Measurements from ENCODE around the gene CDH4.

CDH4 gene

DNA sequence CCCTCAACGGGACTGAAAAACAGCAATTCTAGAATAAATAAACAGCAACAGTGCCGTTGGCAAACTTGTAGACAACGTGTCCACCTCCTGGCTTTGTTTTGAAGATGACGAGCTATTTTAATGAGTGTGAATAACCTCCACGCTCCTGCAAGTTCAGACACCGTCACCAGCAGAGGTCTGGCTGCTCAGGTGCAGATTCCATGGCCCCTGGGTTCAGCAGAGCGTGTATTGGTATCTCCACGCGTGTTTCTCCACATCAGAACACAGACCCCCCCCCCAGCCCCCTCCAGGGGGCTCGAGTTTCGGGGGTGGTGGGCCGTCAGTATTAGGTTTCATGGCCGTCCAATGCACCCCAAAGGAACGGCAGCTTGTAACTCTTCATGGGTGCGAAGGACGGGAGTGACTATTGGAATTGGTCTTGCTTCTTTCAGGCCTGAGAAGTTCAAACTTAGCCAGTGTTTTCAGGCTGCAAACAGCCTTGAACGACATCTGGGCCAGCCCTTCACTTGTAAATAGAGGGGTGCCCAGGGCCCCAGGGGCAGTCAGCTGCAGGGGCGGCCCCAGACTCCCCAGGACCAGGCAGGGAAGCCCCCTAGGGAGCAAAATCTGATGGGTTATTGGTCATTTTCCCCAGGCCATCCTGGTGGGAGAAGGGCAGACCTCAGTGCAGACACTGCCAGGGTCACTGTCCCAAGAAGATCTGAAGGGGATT is 505.1 kb downstream of the CDH4 start:
- TF ChIP-seq JUND (IDR thresholded peaks at IDR 0.05; ENCODE audit: low read depth): no peak
- in situ Hi-C loops (cut with HindIII; ENCODE audit: low pct_unique_long_range_greater_than_20kb, low sequenced_read_pairs): no loop called here
- DNase-seq (ENCODE audit: low read depth in 1 of 2, low spot score in 1 of 2): no peak

DNA sequence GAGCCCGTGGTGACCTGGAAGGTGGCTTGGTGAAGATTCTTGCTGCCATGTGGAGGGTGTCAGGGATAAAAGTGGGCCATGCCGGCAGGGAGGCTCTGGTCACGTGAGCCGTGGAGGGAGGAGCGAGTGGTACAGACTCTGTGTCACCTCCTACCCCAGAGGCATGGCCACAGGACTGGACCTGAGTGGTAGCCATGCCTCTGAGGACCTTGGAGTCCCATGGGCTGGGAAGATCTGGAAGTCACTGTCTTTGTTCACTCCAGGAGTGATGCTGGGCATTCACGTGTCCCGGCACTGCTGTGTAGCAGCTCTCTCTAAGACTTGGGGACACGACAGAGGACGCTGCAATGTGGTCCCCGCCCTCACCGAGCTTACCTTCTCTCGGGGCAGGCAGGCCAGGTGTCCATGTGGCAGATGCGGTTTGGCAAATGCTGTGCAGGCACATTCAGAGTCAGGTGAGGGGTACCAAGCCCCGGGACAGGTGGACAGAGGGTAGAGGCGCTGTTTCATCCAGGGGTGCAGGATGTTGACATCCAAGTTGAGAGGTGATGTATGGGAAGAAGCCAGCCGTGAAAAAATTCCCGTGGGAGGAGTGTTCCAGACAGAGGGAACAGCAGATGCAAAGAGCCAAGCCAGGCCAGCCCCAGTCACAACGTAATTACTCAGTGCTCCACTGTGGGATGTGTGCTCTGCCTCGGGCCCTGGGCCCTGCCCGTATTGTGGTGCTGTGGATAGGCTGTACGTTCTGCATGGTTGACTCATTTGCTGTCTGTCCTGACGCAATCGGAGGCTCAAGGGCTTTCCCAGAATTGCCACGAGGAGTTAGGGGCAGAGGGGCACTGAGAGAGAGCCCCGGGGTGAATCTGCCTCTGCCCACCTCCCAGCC is 505.9 kb downstream of the CDH4 start:
- DNase-seq (ENCODE audit: low read depth in 1 of 2, low spot score in 1 of 2): no peak
- no peak for TF ChIP-seq JUND (IDR thresholded peaks at IDR 0.05; ENCODE audit: low read depth)
- in situ Hi-C loops (cut with HindIII; ENCODE audit: low pct_unique_long_range_greater_than_20kb, low sequenced_read_pairs): no loop called here

DNA sequence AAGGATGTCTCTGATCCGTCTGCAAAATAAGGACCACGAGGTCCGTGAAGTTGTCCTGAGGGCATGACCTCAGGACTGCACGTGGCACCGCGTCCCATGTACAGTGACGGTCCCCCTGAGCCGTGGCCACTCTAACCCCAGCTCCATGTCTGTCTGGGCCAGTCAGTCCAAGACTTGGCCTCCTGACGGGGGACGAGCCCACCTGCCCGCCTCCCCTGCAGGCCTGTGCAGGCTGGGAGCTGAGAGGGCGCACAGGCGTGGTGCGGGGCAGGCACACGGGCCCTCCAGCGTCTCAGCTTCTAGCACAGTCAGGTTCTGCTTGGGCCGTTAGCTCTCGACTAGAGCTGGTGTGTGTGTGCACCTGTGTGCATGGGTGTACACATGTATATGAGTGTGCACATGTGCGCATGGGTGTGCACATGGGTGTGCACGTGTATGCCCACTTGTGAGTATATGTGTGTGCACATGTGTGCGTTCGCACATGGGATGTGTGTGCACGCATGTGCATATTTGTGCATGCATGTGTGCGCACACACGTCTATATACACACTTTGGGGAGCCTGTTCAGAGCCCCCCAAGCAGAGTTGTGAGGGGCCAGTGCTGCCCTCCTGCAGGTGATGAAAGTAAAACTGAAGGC is 506.6 kb downstream of the CDH4 start:
- DNase-seq (ENCODE audit: low read depth in 1 of 2, low spot score in 1 of 2): no peak
- no peak for TF ChIP-seq JUND (IDR thresholded peaks at IDR 0.05; ENCODE audit: low read depth)
- in situ Hi-C loops (cut with HindIII; ENCODE audit: low pct_unique_long_range_greater_than_20kb, low sequenced_read_pairs): no loop called here

GRCh38 chr20:61759286-61760065 is 507.4 kb downstream of the CDH4 start:
- no peak for DNase-seq (ENCODE audit: low read depth in 1 of 2, low spot score in 1 of 2)
- TF ChIP-seq JUND (IDR thresholded peaks at IDR 0.05; ENCODE audit: low read depth): no peak

DNA sequence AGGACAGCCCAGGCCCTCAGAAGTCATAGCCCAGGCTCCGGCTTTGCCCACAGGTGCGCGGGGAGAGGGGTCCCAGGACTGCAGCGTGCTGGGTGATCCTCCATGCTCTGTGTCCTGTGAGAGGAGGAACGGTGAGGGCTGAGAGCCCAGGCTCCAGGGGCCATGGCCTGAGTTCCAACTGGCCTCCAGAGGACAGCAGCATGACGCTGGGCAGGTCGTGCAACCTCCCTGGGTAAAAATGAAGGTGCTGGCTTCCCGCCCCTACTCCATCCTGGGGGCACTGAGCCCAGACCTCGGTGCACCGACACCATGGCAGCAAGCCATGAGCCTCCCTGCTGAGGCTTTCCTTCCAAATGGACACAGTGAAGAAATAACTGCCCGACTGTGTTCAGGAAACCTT is 508.3 kb downstream of the CDH4 start:
- TF ChIP-seq JUND (IDR thresholded peaks at IDR 0.05; ENCODE audit: low read depth): no peak
- in situ Hi-C loops (cut with HindIII; ENCODE audit: low pct_unique_long_range_greater_than_20kb, low sequenced_read_pairs): no loop called here
- no peak for DNase-seq (ENCODE audit: low read depth in 1 of 2, low spot score in 1 of 2)

More at GRCh38 chr20:61759286-61760065, 507.4 kb downstream of the CDH4 start:
- in situ Hi-C loops (cut with HindIII; ENCODE audit: low pct_unique_long_range_greater_than_20kb, low sequenced_read_pairs): no loop called here

- in situ Hi-C loops (cut with HindIII; ENCODE audit: low pct_unique_long_range_greater_than_20kb, low sequenced_read_pairs): no loop called here
- no peak for DNase-seq (ENCODE audit: low read depth in 1 of 2, low spot score in 1 of 2)
- TF ChIP-seq JUND (IDR thresholded peaks at IDR 0.05; ENCODE audit: low read depth): no peak
These were observed 508.7 kb downstream of the CDH4 start for GRCh38 chr20:61760731-61761130.

GRCh38 chr20:61761453-61762166 is 509.5 kb downstream of the CDH4 start:
- DNase-seq (ENCODE audit: low read depth in 1 of 2, low spot score in 1 of 2): no peak
- in situ Hi-C loops (cut with HindIII; ENCODE audit: low pct_unique_long_range_greater_than_20kb, low sequenced_read_pairs): no loop called here
- TF ChIP-seq JUND (IDR thresholded peaks at IDR 0.05; ENCODE audit: low read depth): no peak

DNA sequence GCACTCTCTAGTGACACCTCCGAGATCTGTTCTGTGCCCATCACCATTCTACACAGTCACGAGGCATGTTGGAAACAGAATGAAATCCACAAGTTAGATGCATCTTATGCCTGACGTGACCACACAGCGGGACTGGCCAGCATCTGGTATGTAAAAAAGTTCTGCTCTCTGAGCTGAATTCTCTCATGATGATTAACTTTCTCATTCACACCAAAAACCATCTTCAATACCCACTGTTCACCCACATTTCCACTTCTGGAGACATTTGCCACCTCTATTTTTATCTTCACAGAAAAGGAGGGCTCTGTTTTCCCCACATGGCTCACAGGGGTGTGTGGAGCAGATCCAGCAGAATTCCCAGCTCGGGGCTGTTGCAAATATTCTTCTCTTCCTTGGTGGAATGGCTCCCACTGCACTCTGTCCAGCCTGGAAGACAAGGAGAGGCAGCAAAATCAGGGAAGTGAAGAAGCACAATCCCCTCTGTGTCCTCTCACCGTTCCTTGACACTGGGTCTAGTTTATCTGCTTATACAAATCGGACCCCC is 510.2 kb downstream of the CDH4 start:
- in situ Hi-C loops (cut with HindIII; ENCODE audit: low pct_unique_long_range_greater_than_20kb, low sequenced_read_pairs): no loop called here
- TF ChIP-seq JUND (IDR thresholded peaks at IDR 0.05; ENCODE audit: low read depth): no peak
- no peak for DNase-seq (ENCODE audit: low read depth in 1 of 2, low spot score in 1 of 2)

DNA sequence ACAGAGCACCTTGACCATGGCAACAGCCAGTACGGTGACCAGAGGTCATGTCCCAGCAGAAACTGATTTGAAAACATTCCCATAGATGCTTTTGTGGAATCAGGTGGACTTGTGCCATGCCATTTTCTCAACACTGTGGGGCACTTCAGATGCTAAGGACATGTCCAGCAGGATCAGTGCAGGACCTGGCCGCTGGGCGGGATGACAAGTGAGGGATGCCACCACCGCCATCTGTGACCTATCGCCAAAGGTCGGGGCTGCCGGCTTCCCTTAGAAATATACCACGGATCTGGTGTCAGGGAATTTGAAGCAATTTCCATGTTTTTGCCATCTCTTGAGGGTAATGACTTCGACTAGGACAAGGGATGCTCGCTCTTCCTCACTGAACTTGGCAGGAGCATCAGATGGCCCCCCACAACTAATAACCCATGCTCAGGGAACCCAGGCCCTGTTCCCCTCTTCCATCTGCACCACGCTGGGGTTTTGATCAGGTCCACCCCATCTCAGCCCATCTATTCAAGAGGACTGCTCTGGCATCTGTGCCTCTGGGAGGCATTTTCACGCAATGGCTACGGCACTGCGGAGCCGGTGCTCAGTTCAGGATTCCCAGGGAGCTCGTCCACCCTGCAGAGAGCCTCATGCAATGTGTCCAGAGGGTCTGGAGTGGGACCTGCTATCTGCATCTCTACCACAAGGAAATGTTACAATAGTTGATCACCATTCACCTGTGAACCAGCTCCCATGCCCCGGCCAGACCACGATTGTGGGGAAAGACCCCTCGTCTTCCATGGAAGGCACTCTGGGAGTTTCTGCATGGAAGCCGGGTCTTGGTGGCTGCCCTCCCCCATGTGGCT is 511.1 kb downstream of the CDH4 start:
- no peak for DNase-seq (ENCODE audit: low read depth in 1 of 2, low spot score in 1 of 2)
- in situ Hi-C loops (cut with HindIII; ENCODE audit: low pct_unique_long_range_greater_than_20kb, low sequenced_read_pairs): no loop called here
- no peak for TF ChIP-seq JUND (IDR thresholded peaks at IDR 0.05; ENCODE audit: low read depth)

- in situ Hi-C loops (cut with HindIII; ENCODE audit: low pct_unique_long_range_greater_than_20kb, low sequenced_read_pairs): no loop called here
- TF ChIP-seq JUND (IDR thresholded peaks at IDR 0.05; ENCODE audit: low read depth): no peak
- no peak for DNase-seq (ENCODE audit: low read depth in 1 of 2, low spot score in 1 of 2)
These were observed 511.8 kb downstream of the CDH4 start for GRCh38 chr20:61763740-61764400.

Measured in T47D (cell line).